GM19099 (cell line): Measurements from ENCODE around the gene RAX.

Source experiments
- POLR2A ChIP-seq: IDR thresholded peaks from 3 replicates; pipeline ENCODE4 v1.6.1; 2011; ENCODE audit warnings: low read depth; ENCODE audit not compliant: insufficient read length; ENCODE audit errors: extremely low read depth

The RAX gene

DNA sequence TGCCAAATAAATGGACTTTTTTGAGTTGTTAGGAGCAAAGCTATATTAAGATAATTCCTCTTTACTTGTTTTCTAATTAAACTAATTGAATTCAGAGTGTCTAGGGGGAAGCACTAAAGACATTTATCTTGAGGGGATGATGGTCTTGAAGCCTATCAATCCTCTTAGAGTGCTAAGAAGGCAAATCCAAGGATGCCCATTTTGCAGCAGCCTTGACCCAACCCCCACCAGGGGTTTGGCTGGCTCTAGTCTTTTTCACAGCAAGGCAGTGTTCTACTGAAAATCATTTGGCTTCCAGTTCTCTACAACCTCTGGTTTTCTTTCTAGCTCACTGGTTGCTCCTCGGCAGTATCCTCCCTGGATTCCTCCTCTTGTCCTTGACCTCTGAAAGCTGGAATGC is 6.5 kb upstream of the RAX start:
- TF ChIP-seq POLR2A: no peak

DNA sequence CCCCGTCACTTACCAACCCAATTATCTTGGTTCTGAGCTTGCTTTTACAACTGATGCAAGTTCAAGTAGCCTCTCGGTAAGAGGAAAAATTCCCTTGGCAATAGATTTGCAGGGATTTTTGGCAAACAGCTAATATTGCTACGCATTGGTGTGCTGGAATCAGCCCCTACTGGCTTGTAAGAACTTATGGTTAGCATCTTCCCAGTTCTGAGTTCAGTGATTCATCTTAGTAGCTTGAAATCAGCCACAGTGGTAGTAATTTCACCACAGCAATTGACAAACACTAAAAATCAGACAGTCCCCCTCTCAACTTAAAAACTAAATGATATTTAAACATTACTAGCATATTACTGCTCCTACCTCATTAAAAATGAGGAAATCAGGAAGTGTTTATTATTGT is 5.9 kb upstream of the RAX start:
- no peak for TF ChIP-seq POLR2A

DNA sequence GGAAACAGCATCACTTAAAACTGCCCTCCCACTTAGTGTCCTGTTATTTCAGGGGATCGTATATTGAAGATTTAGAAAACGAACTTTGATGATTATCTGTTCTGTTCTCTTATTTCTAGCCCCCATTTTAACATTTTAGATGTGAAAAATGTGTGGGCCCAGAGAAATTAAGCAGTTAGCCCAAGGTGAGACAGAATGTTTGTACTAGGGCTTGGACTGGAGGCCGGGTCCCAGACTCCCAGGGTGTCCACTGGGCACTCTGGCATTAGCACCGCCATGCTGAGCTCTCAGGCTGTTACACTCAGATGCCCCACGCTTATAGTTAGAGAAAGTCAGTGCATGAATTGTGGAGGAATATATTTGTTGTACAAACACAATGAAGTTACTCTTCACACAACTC is 5.5 kb upstream of the RAX start:
- TF ChIP-seq POLR2A: no peak

DNA sequence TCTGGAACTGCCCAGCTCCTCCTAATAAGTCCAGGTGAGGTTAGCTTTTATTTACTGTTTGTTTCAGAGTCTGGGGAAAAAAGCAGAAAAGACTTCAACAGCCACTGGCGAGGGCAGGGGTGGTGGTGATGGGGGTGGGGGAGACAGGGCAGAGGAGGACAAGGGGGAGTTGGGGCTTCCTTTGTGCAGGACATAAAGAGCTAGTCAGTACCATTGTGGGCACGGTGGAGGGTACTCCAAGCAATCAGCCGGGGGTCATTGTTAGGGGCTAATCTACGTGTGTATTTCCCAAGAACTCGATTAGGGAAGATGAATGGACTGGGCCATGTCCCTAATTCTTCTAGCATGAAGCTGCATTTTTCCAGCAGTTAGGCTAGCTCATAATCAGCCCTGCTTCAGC is 2.8 kb upstream of the RAX start:
- no peak for TF ChIP-seq POLR2A

- TF ChIP-seq POLR2A: no peak
Observed at GRCh38 chr18:59275406-59275949, 2.2 kb upstream of the RAX start.

DNA sequence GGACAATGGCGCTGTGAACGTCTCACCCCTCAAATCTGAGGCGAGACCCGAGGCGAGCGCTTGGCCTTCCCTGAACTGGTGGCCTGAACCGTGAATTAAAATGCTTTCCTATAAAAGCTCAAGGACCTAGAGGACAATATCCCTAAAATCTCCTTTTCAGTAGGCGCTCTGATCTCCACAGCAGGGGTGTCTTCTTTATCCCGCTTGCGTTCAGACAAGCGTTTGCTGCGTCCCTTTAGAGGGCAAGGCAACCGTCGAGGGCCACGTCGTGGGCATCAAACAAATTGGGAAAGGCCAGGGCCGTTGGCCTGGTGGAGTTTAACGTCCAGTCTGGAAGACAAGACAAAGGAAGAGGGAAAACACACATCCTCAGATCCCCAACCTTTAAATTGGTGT is 1.3 kb upstream of the RAX start:
- TF ChIP-seq POLR2A: no peak

GRCh38 chr18:59273759-59274532 is 692 bp upstream of the RAX start:
- no peak for TF ChIP-seq POLR2A

GRCh38 chr18:59272221-59272888 is 899 bp downstream of the RAX start:
- TF ChIP-seq POLR2A: no peak

- TF ChIP-seq POLR2A: no peak
Observed at GRCh38 chr18:59271606-59272220, 1.5 kb downstream of the RAX start.

DNA sequence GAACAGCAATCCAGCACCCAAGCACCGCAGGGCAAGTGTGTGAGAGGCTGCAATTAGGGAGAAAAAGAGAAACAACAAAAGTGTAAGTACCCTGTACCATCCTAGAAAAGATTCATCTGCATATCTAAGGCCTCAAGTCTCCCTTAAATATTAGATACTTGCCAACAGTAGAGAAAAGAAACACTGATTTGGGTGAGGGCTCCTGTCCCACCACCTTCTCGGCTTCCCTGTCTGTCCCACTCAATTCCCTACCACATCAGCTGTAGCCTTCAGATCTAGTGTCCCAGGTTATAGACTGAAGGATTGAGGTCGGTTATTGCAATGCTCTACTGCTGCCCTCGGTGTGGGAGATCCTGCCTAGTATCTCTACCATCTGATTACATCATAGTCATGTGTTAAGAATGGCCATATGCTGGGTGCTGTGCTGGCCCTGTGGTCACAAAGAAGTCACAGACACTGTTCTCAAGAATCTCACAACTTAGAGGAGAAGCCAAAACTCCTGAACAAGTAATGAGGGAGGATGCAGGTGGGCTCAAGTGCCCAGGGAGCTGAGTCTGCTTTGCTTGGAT is 2.5 kb downstream of the RAX start:
- no peak for TF ChIP-seq POLR2A

GRCh38 chr18:59269563-59270119 is 3.6 kb downstream of the RAX start:
- TF ChIP-seq POLR2A: no peak

DNA sequence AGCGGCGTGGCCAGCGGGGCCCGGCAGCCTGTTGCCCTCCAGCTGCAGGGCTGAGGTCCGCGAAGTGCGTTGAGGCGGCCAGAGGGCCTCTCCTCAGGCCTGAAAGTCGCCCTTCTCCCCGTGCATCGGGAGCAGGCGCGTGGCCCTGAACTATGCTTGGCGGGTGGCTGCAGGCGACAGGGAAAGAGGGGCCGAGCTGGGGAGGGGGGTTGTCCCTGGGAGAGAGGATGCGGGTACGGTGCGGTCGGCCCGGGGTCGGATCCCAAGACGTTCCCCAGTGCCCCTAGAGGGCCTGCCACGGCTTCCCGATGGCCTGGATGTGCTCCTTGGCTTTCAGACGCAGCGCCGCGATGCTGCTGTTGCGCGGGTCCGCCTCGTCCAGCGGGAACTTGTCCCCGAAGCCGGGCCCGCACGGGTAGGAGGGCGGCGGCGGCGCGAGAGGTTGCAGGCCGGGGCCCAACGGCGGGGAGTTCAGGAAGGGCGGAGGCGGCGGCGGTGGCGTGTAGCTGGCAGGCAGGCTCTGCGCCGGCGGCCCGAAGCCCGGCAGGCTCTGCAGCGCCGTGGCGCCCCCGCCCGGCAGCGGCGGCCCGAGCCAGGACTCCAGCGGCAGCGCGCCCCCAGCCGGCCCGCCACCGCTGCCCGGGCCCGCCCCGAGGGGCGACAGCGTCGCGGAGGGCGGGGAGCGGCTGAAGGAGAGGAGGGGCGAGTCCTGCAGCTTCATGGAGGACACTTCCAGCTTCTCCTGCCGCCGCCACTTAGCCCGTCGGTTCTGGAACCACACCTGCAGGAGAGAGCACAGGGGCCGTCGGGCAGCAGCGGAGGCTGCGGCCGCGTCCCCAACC is 4.3 kb downstream of the RAX start:
- no peak for TF ChIP-seq POLR2A

DNA sequence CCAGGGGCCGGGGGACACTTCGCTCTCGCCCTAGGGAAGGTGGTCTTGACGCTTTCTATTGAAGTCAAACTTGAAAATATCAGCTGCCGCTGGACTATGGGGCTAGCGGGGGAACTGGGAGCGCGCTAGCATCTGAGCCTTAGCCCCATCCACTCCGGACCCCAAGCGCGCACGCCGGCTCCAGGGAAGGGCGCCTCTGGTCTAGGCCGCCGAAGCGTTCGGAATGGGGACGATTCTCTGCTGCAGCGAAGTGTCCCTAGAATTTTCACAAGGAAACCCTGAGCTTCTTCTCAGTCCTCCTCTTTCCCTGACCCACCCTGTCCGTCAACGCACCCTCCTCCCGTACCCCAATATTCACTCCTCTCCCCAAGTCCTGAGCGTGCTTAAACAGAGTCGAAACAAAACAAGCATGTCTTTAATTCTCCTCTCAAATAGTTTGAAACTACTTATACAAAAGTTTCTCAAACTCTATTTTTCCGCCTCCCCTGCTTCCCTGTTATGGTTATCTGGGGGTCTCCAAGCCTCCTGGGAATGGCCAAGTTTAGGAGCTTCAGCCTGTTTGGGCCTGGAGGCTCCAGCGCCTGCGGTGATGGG is 5.0 kb downstream of the RAX start:
- TF ChIP-seq POLR2A: no peak
